Ascending aorta (tissue), 2 donors: ENCODE data around the gene CAMTA1. TPM values are rescaled to one million over a fixed set of nuclear protein-coding genes. Genes with fewer than 3 reads are reported as not detected.

Experiments used
- DNase-seq, 2 donors: peaks; one replicate each; pipeline ENCODE4 v3.0.0-alpha.2; 2019; ENCODE audit warnings: low spot score in 2 of 2
- H3K27ac ChIP-seq, 2 donors: fragments of 200-600 bp; sonication (generic); one replicate each; pipeline ENCODE4 v1.5.1; 2016 to 2017; ENCODE audit warnings: mild to moderate bottlenecking in 1 of 2
- H3K27me3 ChIP-seq: fragments of 200-600 bp; sonication (generic); one replicate; pipeline ENCODE4 v1.5.1; 2017
- H3K36me3 ChIP-seq, 2 donors: fragments of 200-600 bp; sonication (generic); one replicate each; pipeline ENCODE4 v1.5.1; 2016
- H3K4me1 ChIP-seq, 2 donors: fragments of 200-600 bp; sonication (generic); one replicate each; pipeline ENCODE4 v1.5.1; 2016 to 2017; ENCODE audit warnings: mild to moderate bottlenecking in 1 of 2
- H3K4me3 ChIP-seq, 2 donors: fragments of 200-600 bp; sonication (generic); one replicate each; pipeline ENCODE4 v1.5.1; 2016 to 2017; ENCODE audit warnings: mild to moderate bottlenecking in 1 of 2
- H3K9me3 ChIP-seq, 2 donors: fragments of 200-600 bp; sonication (generic); one replicate each; pipeline ENCODE4 v1.5.1; 2016
- CTCF ChIP-seq, 3 experiments: fragments of 200-600 bp in 2 of 3; fragments of 450-650 bp in 1 of 3; sonication (generic) in 2 of 3; IDR thresholded peaks; one replicate each; pipeline ENCODE4 v1.5.1; 2016 to 2019; ENCODE audit warnings: antibody characterized with exemption in 3 of 3, mild to moderate bottlenecking in 1 of 3, moderate library complexity in 1 of 3
- intact Hi-C: fragments of 100-400 bp; cut with DNase I; formaldehyde crosslinking; loops from one replicate; pipeline ENCODE4 v1.15.1; 2023
- total RNA-seq: library from RNA; depleted of rRNA; stranded (reverse); fragments of >200 nt; gene quantifications from one replicate; pipeline ENCODE4 v1.1.0, GENCODE V29; 2016

CAMTA1 gene
- total RNA-seq, 1 donor from 2014 or later = 53.3 TPM

GRCh38 chr1:6991266-6991665, 206.0 kb downstream of the CAMTA1 start:
- Histone ChIP-seq H3K4me3 (no peak overlapping the region), H3K9me3 (no peaks in the 10 kb centered on the region), H3K27ac (no peak overlapping the region), H3K36me3 (no peaks in the 10 kb centered on the region), H3K27me3 (no peaks in the 10 kb centered on the region), H3K4me1 (no peaks in the 10 kb centered on the region)
- DNase-seq = no peak
- no peak for TF ChIP-seq CTCF (IDR thresholded peaks at IDR 0.05)
- intact Hi-C loops = no loop called here

GRCh38 chr1:6995789-6996188, 210.5 kb downstream of the CAMTA1 start:
- no peak overlapping the region for H3K27ac ChIP-seq
- H3K9me3 ChIP-seq = no peaks in the 10 kb centered on the region
- TF ChIP-seq CTCF (IDR thresholded peaks at IDR 0.05) = no peak
- no peak overlapping the region for H3K4me3 ChIP-seq
- no peak for DNase-seq
- H3K4me1 ChIP-seq = no peaks in the 10 kb centered on the region
- intact Hi-C loops = no loop called here
- H3K27me3 ChIP-seq = no peaks in the 10 kb centered on the region
- no peaks in the 10 kb centered on the region for H3K36me3 ChIP-seq

GRCh38 chr1:6996371-6996770, 211.1 kb downstream of the CAMTA1 start:
- no peak overlapping the region for H3K27ac ChIP-seq
- DNase-seq = no peak
- H3K4me3 ChIP-seq = no peak overlapping the region
- no peaks in the 10 kb centered on the region for H3K36me3 ChIP-seq
- H3K4me1 ChIP-seq = no peaks in the 10 kb centered on the region
- H3K27me3 ChIP-seq = no peaks in the 10 kb centered on the region
- TF ChIP-seq CTCF (IDR thresholded peaks at IDR 0.05) = no peak
- intact Hi-C loops = no loop called here
- H3K9me3 ChIP-seq = no peaks in the 10 kb centered on the region

GRCh38 chr1:6996866-6997265, 211.6 kb downstream of the CAMTA1 start:
- H3K36me3 ChIP-seq = no peaks in the 10 kb centered on the region
- no peak for DNase-seq
- H3K27ac ChIP-seq = no peak overlapping the region
- no peak for TF ChIP-seq CTCF (IDR thresholded peaks at IDR 0.05)
- intact Hi-C loops = no loop called here
- H3K9me3 ChIP-seq = no peaks in the 10 kb centered on the region
- no peak overlapping the region for H3K4me3 ChIP-seq
- no peaks in the 10 kb centered on the region for H3K4me1 ChIP-seq
- H3K27me3 ChIP-seq = no peaks in the 10 kb centered on the region

- no peak overlapping the region for H3K27ac ChIP-seq
- intact Hi-C loops = no loop called here
- DNase-seq = no peak
- H3K4me3 ChIP-seq = no peak overlapping the region
- no peaks in the 10 kb centered on the region for H3K4me1 ChIP-seq
- H3K27me3 ChIP-seq = no peaks in the 10 kb centered on the region
- no peaks in the 10 kb centered on the region for H3K9me3 ChIP-seq
- TF ChIP-seq CTCF (IDR thresholded peaks at IDR 0.05) = no peak
- no peaks in the 10 kb centered on the region for H3K36me3 ChIP-seq
Observed at GRCh38 chr1:6998267-6998666, 213.0 kb downstream of the CAMTA1 start.

- no peak for DNase-seq
- Histone ChIP-seq H3K27ac (no peak overlapping the region), H3K36me3 (no peaks in the 10 kb centered on the region), H3K4me1 (no peaks in the 10 kb centered on the region), H3K4me3 (no peak overlapping the region), H3K9me3 (no peaks in the 10 kb centered on the region), H3K27me3 (no peaks in the 10 kb centered on the region)
- intact Hi-C loops = no loop called here
- no peak for TF ChIP-seq CTCF (IDR thresholded peaks at IDR 0.05)
Observed at GRCh38 chr1:6999826-7000225, 214.6 kb downstream of the CAMTA1 start.
